GM12892 (cell line): ENCODE results near the gene NXPE1.

Experiments used
- POLR2A ChIP-seq: IDR thresholded peaks from 2 replicates; pipeline ENCODE4 v1.6.1; 2011; ENCODE audit warnings: low read depth, low read length, control low read depth
- POLR2AphosphoS5 ChIP-seq: IDR thresholded peaks from 2 replicates; pipeline ENCODE4 v1.6.1; 2011; ENCODE audit warnings: low read depth, low read length, control low read depth
- TAF1 ChIP-seq: IDR thresholded peaks from 2 replicates; pipeline ENCODE4 v1.6.1; 2011; ENCODE audit warnings: low read depth, mild to moderate bottlenecking, control low read depth, low read length, borderline replicate concordance

- no peak for TF ChIP-seq POLR2AphosphoS5
- no peak for TF ChIP-seq POLR2A
- no peak for TF ChIP-seq TAF1
These were observed 87.0 kb downstream of the NXPE1 start for GRCh38 chr11:114472661-114473060.
